Fibroblast of skin of back (primary cell): ENCODE data around the gene OTUD4.

ENCODE experiments used
- DNase-seq: peaks from one replicate; pipeline ENCODE4 v3.0.0-alpha.2; 2013

The OTUD4 gene

GRCh38 chr4:145107126-145107525 is 73.3 kb downstream of the OTUD4 start:
- no peak for DNase-seq

- no peak for DNase-seq
These were observed 76.9 kb downstream of the OTUD4 start for GRCh38 chr4:145103496-145103895.

GRCh38 chr4:145102619-145103018 is 77.8 kb downstream of the OTUD4 start:
- no peak for DNase-seq

- DNase-seq = no peak
These were observed 79.3 kb downstream of the OTUD4 start for GRCh38 chr4:145101091-145101490.

GRCh38 chr4:145099653-145100052 is 80.7 kb downstream of the OTUD4 start:
- peak; percentile 4 for DNase-seq

- peak; percentile 68 for DNase-seq
These were observed 81.7 kb downstream of the OTUD4 start for GRCh38 chr4:145098675-145099037.

GRCh38 chr4:145097821-145098674 is 82.3 kb downstream of the OTUD4 start, which contains the start of the genes ABCE1 and ANAPC10:
ABCE1 (plus strand) TSS chr4:145098311; CDS start chr4:145104413, 6,102 bp downstream.
ANAPC10 (minus strand) TSS chr4:145098196; CDS start chr4:145096099, 2,097 bp downstream.
- DNase-seq = peak; percentile 98

GRCh38 chr4:145097331-145097820 is 83.0 kb downstream of the OTUD4 start:
- no peak for DNase-seq

- DNase-seq = no peak
These were observed 86.8 kb downstream of the OTUD4 start for GRCh38 chr4:145093638-145094037.

- DNase-seq = no peak
These were observed 90.0 kb downstream of the OTUD4 start for GRCh38 chr4:145090380-145090779.

- DNase-seq = no peak
These were observed 96.3 kb downstream of the OTUD4 start for GRCh38 chr4:145083891-145084605.
